Measurements from ENCODE around the gene FDXACB1.

The FDXACB1 gene

GRCh38 chr11:111878849-111879636 is at the start of gene FDXACB1, which contains the start of gene CFAP68:
Gene FDXACB1 (minus strand): TSS chr11:111879165. CDS start chr11:111879132, 33 bp downstream.
Gene CFAP68 (plus strand): TSS chr11:111879541. CDS start chr11:111879561, 20 bp downstream.
- TF ChIP-seq CTCF (IDR thresholded peaks at IDR 0.05; ENCODE audit: unreplicated experiment in 3 of 3) = peak; percentile 95 to 97 (median 95)
- peak within 1 kb of the TSS; percentile 90 to 95 (median 90) for H3K4me3 Mint-ChIP-seq
- H3K9me3 Mint-ChIP-seq = no peaks in the 10 kb centered on the region
- no peaks in the 10 kb centered on the region for H3K27me3 Mint-ChIP-seq (ENCODE audit: low read depth)
- peak within 1 kb of the TSS; percentile 97 to 98 (median 98) for H3K27ac Mint-ChIP-seq
- H3K36me3 Mint-ChIP-seq (ENCODE audit: low read depth) = no peaks in the 10 kb centered on the region
- peaks cover 16% of the 10 kb centered on the region for H3K4me1 Mint-ChIP-seq

- H3K36me3 Mint-ChIP-seq (ENCODE audit: low read depth) = no peaks in the 10 kb centered on the region
- no peaks in the 10 kb centered on the region for H3K27me3 Mint-ChIP-seq (ENCODE audit: low read depth)
- H3K4me3 Mint-ChIP-seq = peak overlapping the region; percentile 83 to 88 (median 87)
- TF ChIP-seq CTCF (IDR thresholded peaks at IDR 0.05; ENCODE audit: unreplicated experiment in 3 of 3) = no peak
- no peaks in the 10 kb centered on the region for H3K9me3 Mint-ChIP-seq
- H3K4me1 Mint-ChIP-seq = peaks cover 50% of the 10 kb centered on the region
- peak overlapping the region; percentile 93 to 99 (median 97) for H3K27ac Mint-ChIP-seq
These were observed 47.8 kb upstream of the FDXACB1 start for GRCh38 chr11:111926505-111927391.

- no peaks in the 10 kb centered on the region for H3K27me3 Mint-ChIP-seq (ENCODE audit: low read depth)
- no peak for TF ChIP-seq CTCF (IDR thresholded peaks at IDR 0.05; ENCODE audit: unreplicated experiment in 3 of 3)
- H3K27ac Mint-ChIP-seq = peak overlapping the region; percentile 93 to 99 (median 97)
- no peaks in the 10 kb centered on the region for H3K9me3 Mint-ChIP-seq
- H3K36me3 Mint-ChIP-seq (ENCODE audit: low read depth) = no peaks in the 10 kb centered on the region
- peaks cover 52% of the 10 kb centered on the region for H3K4me1 Mint-ChIP-seq
- peak overlapping the region; percentile 55 to 87 (median 70) for H3K4me3 Mint-ChIP-seq
These were observed 47.0 kb upstream of the FDXACB1 start for GRCh38 chr11:111925953-111926352.

- Mint-ChIP-seq H3K27me3 (ENCODE audit: low read depth) (no peaks in the 10 kb centered on the region), H3K4me1 (peaks cover 52% of the 10 kb centered on the region), H3K27ac (peak overlapping the region; percentile 96 to 99 (median 97)), H3K36me3 (ENCODE audit: low read depth) (no peaks in the 10 kb centered on the region), H3K9me3 (no peaks in the 10 kb centered on the region), H3K4me3 (peak overlapping the region; percentile 22 to 41 (median 36))
- TF ChIP-seq CTCF (IDR thresholded peaks at IDR 0.05; ENCODE audit: unreplicated experiment in 3 of 3) = no peak
These were observed 45.0 kb upstream of the FDXACB1 start for GRCh38 chr11:111923951-111924350.

- Mint-ChIP-seq H3K27ac (peak overlapping the region; percentile 96 to 99 (median 97)), H3K27me3 (ENCODE audit: low read depth) (no peaks in the 10 kb centered on the region), H3K9me3 (no peaks in the 10 kb centered on the region), H3K4me1 (peaks cover 58% of the 10 kb centered on the region), H3K36me3 (ENCODE audit: low read depth) (no peaks in the 10 kb centered on the region), H3K4me3 (peak overlapping the region; percentile 51 to 64 (median 52))
- TF ChIP-seq CTCF (IDR thresholded peaks at IDR 0.05; ENCODE audit: unreplicated experiment in 3 of 3) = no peak
These were observed 44.4 kb upstream of the FDXACB1 start for GRCh38 chr11:111923351-111923788.

Measured in nephron (organoid).